ENCODE data around the gene BRCC3.

Gene BRCC3

DNA sequence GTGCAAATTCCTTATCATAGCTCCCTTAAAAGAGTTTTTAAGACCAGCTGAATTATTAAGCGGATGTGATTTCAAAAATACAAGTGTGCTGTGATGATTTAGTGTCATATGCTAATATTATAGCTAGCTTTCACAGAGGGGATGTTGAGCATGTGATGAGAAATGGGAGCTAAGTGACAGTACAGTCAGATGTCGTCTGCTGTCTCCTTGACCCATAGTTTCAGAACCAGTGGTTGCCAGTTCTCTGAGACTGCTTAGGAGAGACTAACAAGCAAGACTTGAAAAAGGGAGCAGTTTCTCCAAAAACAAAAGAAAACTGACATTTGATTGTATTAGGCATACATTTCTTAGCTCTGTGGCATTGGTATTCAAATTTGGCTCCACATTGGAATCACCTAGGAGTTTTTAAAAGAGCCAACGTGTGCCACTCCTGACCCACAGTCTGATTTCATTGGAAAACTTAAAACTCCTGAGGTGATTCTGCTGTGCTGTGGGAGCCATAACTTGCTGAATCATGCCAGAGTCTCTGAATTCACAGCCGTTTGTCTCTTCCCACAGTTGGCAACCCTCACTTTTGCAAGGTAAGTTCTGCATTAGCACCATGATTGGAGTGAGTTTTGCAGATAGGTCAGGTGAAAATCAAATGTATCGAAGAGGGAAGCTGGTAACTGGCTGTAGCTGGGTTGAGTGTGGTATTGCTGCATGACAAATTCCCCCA is 24.3 kb upstream of the BRCC3 start:
- ChIA-PET POLR2A (ENCODE audit: low non-redundant PET) (no interaction called here), CTCF (interaction anchor here (0.6 kb wide), 1 partner anchor 9 kb away, joined by 3 read pairs; no protein-coding TSS in a partner anchor)
- DNase-seq (ENCODE audit: low spot score) = no peak
- TF ChIP-seq, protein P1, sequence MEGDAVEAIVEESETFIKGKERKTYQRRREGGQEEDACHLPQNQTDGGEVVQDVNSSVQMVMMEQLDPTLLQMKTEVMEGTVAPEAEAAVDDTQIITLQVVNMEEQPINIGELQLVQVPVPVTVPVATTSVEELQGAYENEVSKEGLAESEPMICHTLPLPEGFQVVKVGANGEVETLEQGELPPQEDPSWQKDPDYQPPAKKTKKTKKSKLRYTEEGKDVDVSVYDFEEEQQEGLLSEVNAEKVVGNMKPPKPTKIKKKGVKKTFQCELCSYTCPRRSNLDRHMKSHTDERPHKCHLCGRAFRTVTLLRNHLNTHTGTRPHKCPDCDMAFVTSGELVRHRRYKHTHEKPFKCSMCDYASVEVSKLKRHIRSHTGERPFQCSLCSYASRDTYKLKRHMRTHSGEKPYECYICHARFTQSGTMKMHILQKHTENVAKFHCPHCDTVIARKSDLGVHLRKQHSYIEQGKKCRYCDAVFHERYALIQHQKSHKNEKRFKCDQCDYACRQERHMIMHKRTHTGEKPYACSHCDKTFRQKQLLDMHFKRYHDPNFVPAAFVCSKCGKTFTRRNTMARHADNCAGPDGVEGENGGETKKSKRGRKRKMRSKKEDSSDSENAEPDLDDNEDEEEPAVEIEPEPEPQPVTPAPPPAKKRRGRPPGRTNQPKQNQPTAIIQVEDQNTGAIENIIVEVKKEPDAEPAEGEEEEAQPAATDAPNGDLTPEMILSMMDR (conservative IDR thresholded peaks at IDR 0.05; ENCODE audit: low read depth) = no peak
- no peak overlapping the region for H3K27ac ChIP-seq

DNA sequence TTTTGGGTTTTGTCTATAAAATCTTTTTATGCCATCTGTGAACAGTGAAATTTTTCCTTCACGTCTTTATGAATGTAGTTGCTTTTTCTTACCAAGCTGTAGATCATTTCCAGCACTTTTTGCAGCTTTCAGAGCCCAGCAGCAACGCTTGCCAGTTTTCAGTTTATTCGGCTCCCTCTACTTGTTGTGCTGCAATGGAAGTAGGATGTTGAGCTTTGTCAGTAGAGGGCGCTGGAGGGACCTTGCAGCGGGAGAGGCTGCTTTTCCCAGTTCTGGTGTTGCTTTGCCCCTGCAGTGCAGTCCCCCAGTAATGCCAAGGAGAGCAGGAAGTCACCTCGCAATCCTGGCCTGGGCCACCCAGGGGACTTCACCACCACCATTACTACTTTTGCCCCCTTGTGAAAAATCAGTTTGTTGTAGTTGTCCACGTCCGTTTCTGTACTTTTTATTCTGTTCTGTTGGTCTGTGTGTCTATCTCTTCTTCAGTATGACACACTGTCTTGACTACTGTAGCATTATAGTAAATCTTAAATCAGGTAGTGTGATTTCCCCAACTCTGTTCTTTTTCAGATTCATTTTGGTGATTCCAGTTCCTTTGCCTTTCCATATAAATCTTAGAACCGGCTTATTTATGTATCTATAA is 22.2 kb upstream of the BRCC3 start:
- POLR2A ChIA-PET (ENCODE audit: low non-redundant PET) = no interaction called here
- no peak overlapping the region for H3K27ac ChIP-seq
- DNase-seq (ENCODE audit: low spot score) = no peak
- CTCF ChIA-PET = no interaction called here
- TF ChIP-seq, protein P1 (conservative IDR thresholded peaks at IDR 0.05; ENCODE audit: low read depth) = no peak

DNA sequence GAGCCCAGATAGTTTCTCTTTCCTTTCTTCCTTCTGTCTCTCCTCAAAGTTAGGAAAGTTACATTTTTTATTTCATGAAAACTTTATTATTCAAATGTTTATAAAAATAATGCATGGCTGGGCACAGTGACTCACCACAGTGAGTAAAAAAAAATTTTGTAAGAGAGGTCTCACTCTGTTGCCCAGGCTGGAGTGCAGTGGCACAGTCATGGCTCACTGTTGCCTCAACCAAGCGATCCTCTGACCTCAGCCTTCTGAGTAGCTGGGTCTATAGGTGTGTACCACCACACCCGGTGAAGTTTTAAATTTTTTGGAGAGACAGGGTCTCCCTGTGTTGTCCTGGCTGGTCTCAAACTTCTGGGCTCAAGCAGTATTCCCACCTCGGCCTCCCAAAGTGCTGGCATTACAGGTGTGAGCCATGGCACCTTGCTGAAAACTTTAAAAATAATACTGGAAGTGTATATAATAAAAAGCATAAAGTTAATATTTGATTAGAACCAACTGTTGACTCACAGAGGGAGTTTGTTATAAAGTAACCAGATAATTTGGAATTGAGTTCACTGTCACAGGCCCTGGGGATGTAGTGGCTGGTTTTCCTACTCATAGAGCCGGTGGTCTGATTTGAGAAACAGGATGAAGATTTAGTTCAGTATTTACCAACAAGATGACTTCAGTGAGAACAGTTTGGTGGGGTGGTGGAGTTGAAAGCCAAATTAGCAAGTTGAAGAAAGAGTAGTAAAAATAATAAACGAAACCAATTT is 18.4 kb upstream of the BRCC3 start:
- ChIA-PET CTCF (interaction anchor here (0.7 kb wide), 1 partner anchor 159 kb away, joined by 4 read pairs; no protein-coding TSS in a partner anchor), POLR2A (ENCODE audit: low non-redundant PET) (no interaction called here)
- DNase-seq (ENCODE audit: low spot score) = no peak
- TF ChIP-seq, protein P1 (conservative IDR thresholded peaks at IDR 0.05; ENCODE audit: low read depth) = no peak
- no peak overlapping the region for H3K27ac ChIP-seq

DNA sequence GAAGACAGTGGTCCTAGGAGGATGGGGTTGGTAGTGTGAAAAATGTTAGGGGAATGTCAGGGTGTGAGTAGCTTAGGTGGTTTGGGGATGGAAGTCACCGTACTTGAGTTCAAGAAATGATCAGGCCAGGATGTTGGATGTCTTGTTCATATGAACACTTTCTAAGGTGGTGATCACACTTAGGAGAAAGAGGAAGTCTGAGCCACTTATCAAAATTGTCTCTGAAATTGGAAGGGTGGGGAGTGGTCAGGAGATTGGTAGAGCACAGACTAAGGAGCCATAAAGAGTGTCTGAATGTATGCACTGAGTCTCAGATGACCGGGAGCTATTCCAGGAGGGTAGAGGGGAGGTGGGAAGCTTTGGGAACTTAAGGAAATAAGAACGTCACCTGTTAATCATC is 17.7 kb upstream of the BRCC3 start:
- CTCF ChIA-PET = interaction anchor here (0.7 kb wide), 1 partner anchor 158 kb away, joined by 4 read pairs; no protein-coding TSS in a partner anchor
- no peak for DNase-seq (ENCODE audit: low spot score)
- POLR2A ChIA-PET (ENCODE audit: low non-redundant PET) = no interaction called here
- no peak overlapping the region for H3K27ac ChIP-seq
- TF ChIP-seq, protein P1 (conservative IDR thresholded peaks at IDR 0.05; ENCODE audit: low read depth) = no peak

DNA sequence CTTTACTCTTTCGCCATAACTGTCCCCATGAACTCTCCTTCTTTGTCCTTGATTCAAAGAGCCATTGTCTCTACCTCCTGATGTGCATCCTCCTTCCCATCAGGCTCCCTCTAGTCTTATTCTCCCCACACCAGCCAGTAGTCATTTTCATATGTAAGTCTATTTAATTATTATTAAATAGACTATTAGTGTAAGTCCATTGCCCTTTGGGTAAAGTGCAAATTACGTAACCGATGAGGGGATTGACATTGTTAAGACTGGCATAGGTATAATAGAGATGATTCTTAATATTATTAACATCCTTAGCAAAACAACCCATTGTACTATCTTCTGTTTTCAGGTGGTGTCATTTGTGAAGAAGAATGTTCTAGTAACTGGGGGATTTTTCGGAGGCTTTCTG is 17.1 kb upstream of the BRCC3 start:
- DNase-seq (ENCODE audit: low spot score) = no peak
- ChIA-PET POLR2A (ENCODE audit: low non-redundant PET) (no interaction called here), CTCF (no interaction called here)
- no peak overlapping the region for H3K27ac ChIP-seq
- TF ChIP-seq, protein P1 (conservative IDR thresholded peaks at IDR 0.05; ENCODE audit: low read depth) = no peak

DNA sequence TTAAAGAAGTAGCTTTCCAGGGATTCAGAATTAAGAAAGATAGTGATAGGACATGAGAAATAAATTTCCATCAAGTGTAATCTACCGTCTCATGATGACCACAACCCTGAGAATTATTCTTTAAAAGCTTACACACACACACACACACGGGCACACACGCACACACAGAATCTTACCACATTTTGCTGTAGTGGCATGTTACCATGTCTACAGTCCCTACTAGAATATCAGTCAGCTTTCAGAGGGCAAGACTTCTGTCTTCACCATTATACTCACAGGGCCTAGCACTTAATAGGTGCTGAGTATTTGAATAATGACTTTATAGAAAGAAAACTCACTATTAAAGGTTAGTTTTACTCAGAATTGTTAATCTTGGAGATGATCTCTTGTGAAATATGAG is 15.8 kb upstream of the BRCC3 start:
- CTCF ChIA-PET = no interaction called here
- TF ChIP-seq, protein P1 (conservative IDR thresholded peaks at IDR 0.05; ENCODE audit: low read depth) = no peak
- POLR2A ChIA-PET (ENCODE audit: low non-redundant PET) = no interaction called here
- no peak overlapping the region for H3K27ac ChIP-seq
- DNase-seq (ENCODE audit: low spot score) = no peak
